Stimulated activated CD8-positive, alpha-beta memory T cell treated with anti-CD3 and anti-CD28 coated beads, Interleukin-12 subunit alpha, Interleukin-12 subunit beta, amount 100 ng/mL, for 24 hours (primary cell): ENCODE data around the gene NMT2.
A peak's percentile ranks its signal among the peaks of the same experiment; 100 is the strongest.
"Not testable (repeated sequence)": the region's sequence is repeated elsewhere in the genome, so short reads cannot be mapped to it uniquely, and the experiment has no call there.

ENCODE experiments used
- DNase-seq: peaks from one replicate; pipeline ENCODE4 v3.0.0-alpha.2; 2020; ENCODE audit errors: extremely low read depth

NMT2 gene

GRCh38 chr10:15168291-15168785 is at the start of gene NMT2:
Gene NMT2, minus strand, starts transcription at chr10:15168693. Its CDS starts 81 bp downstream, at chr10:15168612.
- peak; percentile 17 for DNase-seq

- no peak for DNase-seq
Measured at GRCh38 chr10:15216700-15217099, 48.2 kb upstream of the NMT2 start.

GRCh38 chr10:15214237-15214636 is 45.7 kb upstream of the NMT2 start:
- no peak for DNase-seq

DNA sequence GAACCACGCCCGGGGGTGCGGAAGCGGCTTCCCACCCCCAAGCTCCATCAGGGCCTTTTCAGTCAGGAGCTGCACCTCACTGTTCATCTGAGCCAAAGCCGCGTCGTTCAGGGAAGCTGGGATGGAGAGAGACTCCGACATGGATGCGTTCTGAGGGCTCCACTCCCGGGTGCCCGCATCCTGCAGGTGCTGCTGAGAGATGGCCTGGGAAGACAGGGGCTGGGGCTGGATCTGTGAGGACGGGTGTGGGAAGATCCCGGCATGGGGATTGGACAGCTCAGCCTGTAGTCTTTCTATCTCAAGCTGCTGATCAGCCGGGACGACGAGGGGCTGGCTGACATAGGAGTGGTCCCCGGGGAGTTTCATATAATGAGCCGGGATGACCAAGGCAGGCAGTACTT is 45.0 kb upstream of the NMT2 start:
- no peak for DNase-seq

- DNase-seq, result no peak
Measured at GRCh38 chr10:15211464-15211979, 43.0 kb upstream of the NMT2 start.

DNA sequence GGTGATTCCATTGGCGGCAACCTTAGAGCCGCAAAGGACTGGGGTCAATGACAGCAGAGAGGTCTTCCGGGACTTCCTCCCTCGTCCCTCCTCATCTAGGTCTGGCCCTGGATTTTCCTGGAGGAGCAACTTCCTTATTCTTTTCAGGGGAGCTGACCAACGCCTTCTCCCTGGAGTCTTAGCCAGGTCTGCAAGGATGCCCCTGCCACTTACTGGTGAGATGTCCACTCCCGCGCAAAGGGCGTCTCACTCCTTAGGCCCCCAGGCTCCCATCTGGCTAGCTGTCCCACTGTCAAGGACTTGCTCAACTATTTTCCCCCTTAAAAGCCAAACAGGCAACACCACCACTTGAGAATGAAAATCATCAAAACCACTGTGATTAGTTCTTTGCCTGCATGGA is 42.0 kb upstream of the NMT2 start:
- DNase-seq, result no peak

GRCh38 chr10:15209827-15210509 is 41.5 kb upstream of the NMT2 start:
- DNase-seq, result peak; percentile 58

GRCh38 chr10:15208221-15208620 is 39.7 kb upstream of the NMT2 start:
- no peak for DNase-seq

- DNase-seq, result not testable (repeated sequence)
Measured at GRCh38 chr10:15207410-15207809, 38.9 kb upstream of the NMT2 start.

DNA sequence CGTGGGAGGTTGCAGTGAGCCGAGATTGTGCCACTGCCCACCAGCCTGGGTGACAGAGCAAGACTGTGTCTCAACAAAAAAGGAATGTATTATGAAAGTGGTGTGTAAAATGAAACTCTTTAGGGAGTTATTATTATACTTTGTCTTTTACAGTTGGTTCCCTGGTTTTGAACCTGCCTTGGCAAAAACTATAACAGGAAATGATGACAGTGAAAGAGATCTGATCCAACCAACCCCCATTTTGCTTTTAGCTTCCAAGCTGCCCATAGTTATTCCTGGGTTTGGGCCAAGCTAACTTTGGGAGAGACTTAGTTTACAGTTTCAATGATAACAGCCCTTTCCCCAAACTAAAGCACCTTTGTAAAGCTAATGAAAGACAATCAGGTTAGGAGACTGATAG is 34.1 kb upstream of the NMT2 start:
- DNase-seq, result no peak

- not testable (repeated sequence) for DNase-seq
Measured at GRCh38 chr10:15202301-15202621, 33.8 kb upstream of the NMT2 start.

DNA sequence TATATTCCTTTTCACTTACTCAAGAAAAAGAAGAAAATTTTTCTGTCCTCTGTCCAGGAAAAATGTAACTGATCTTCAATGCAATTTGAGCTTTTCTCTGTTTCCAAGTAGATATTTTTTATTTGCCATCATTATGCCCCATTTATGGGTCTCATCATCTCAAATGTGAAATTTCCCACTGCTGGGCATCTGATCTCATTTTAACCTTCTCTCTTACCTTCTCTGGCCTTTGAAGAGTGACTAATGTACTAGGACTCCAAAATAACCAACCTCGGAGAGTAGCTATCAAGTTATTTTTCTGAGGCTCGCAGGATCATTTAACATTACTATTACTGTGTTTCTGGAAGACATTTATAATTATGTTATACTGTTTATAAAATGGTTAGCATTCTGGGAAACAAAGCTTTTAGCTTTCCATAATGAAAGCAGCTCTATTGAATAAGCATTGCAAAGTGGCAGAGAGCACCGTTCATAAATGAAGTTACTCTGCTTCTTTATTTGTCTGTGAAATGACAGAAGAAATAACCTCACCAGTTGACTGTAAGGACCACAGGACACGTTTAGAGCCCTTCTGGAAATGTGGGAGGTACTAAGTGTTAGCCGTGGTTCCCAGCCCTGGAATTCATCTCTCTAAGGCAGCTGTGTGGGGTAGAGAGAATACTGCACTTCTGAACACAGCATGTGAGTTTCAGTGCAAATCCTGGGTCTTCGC is 33.3 kb upstream of the NMT2 start:
- DNase-seq, result no peak

GRCh38 chr10:15200626-15201025 is 32.1 kb upstream of the NMT2 start:
- no peak for DNase-seq

DNA sequence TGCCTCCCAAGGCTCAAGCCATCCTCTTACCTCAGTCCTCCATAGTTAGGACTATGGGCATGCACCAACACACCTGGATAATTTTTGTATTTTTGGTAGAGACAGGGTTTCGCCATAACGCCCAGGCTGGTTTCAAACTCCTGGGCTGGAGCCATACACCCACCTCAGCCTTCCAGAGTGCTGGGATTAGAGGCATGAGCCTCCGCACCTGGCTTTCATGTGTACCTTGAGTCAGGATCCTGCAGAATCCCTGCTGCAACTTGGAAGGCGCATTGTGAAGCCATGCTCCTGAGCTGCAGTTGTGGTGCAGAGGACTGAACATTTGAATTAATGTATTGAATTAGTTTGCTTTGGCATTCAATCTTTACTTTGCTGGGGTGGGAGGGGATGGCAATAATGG is 29.4 kb upstream of the NMT2 start:
- DNase-seq, result no peak

- no peak for DNase-seq
Measured at GRCh38 chr10:15197276-15197675, 28.8 kb upstream of the NMT2 start.

GRCh38 chr10:15196021-15196834 is 27.7 kb upstream of the NMT2 start:
- no peak for DNase-seq

DNA sequence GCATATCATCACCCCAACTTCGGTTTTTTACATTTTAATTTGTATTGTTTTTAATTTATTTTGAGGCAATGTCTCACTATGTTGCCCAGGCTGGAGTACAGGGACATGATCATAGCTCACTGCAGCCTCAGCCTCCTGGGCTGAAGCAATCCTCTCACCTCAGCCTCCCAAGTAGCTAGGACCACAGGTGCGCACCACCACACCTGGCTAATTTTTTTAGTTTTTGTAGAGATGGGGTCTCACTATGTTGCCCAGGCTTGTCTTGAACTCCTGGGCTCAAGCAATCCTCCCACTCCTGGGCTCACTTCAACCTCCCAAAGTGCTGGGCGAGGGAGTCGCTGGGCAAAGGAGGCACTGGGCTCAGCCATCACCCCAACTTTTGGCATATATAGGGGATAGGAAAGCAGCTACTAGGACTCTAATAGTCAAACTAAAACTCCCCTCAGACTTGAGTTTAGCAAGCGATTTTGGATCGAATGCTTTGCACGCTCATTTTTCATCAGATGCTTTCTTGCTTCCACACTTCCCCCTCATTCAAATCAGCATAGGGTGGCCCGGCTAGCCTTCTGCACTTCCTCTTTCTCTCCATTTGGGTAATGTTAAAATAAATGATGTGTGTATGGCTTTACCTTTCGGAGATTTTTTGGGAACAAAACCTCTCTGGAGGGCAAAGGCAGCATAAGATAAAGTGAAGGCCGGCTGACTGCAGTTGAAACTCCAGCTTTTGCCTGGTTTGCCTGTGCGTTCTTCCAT is 20.8 kb upstream of the NMT2 start:
- no peak for DNase-seq

GRCh38 chr10:15188603-15189002 is 20.1 kb upstream of the NMT2 start:
- no peak for DNase-seq

DNA sequence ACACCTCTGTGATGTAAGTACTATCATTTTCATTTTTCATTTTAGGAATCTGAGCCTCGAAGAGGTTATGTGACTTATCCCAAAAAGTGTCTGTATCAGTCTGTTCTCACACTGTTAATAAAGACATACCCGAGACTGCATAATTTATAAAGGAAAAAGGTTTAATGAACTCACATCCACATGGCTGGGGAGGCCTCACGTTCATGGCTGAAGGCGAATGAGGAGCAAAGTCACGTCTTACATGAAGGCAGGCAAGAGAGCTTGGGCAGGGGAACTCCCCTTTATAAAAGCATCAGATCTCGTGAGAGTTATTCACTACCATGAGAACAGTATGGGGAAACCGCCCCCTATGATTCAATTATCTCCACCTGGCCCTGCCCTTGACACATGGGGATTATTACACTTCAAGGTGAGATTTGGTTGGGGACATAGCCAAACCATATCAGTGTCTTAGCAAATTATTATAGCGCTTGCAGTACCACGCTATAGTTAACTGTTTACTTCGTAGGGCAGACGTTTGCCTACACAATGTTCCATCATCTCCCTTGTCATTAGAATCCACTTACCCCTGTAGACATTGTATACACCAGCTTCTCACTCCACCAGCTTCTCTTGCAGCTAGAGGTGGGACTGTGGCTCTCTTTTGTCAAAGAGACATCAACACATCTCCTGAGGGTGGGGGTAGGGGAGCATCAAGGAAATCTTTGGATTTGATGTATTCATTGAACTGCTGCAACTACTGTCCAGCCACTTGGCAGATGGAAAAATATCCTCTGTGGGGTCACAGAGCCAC is 15.4 kb upstream of the NMT2 start:
- no peak for DNase-seq

GRCh38 chr10:15182540-15183207 is 14.2 kb upstream of the NMT2 start:
- DNase-seq, result no peak
